A549 (cell line): Measurements from ENCODE around the gene UBE2U.

ENCODE experiments used
- CHD2 ChIP-seq: fragments of 150-350 bp; IDR thresholded peaks from 2 replicates; pipeline ENCODE4 v1.6.1; 2014; ENCODE audit warnings: low read length; ENCODE audit not compliant: partially characterized antibody
- CTCF ChIP-seq: fragments of >200 bp; sonication (Bioruptor Twin); formaldehyde crosslinking; IDR thresholded peaks from 3 replicates; pipeline ENCODE4 v1.5.1; 2016
- POLR2A ChIP-seq: IDR thresholded peaks from 2 replicates; pipeline ENCODE4 v1.6.1; 2012; ENCODE audit warnings: mild to moderate bottlenecking, low read length
- RNF2 ChIP-seq: fragments of 200-600 bp; sonication (generic); IDR thresholded peaks from 2 replicates; pipeline ENCODE4 v1.6.1; 2016; ENCODE audit warnings: low read depth, mild to moderate bottlenecking, antibody characterized with exemption, moderate library complexity, borderline replicate concordance

GRCh38 chr1:64296459-64296858 lies 93.0 kb downstream of the UBE2U start:
- TF ChIP-seq CTCF, result no peak
- TF ChIP-seq RNF2, result no peak
- no peak for TF ChIP-seq CHD2
- TF ChIP-seq POLR2A, result no peak
